Right lobe of liver (tissue), 4 donors: ENCODE data around the gene GIMD1.

Experiments
- CTCF ChIP-seq, 4 donors: fragments of 200-600 bp in 3 of 4; fragments of 450-650 bp in 1 of 4; IDR thresholded peaks; one replicate each; pipeline versions ENCODE4 v1.5.1 to v1.8.0; 2016 to 2022; ENCODE audit warnings: antibody characterized with exemption in 4 of 4, mild to moderate bottlenecking in 2 of 4
- POLR2A ChIP-seq: fragments of 450-650 bp; IDR thresholded peaks from one replicate; pipeline ENCODE4 v1.6.1; 2017; ENCODE audit warnings: antibody characterized with exemption, mild to moderate bottlenecking
- donor health status: DM: no; HTN: no; CAD: no.
- donor health status: DM: no; HTN: no; CAD: no.
- donor health status: DM: no; HTN: yes; CAD: no.

- TF ChIP-seq CTCF (IDR thresholded peaks at IDR 0.05) (no peak), POLR2A (no peak)
Observed at GRCh38 chr4:106367072-106367471, 1.5 kb downstream of the GIMD1 start.
